NCI-H2171 (cell line): ENCODE measurements around the gene CHRD.

Experiments used
- DNase-seq: peaks from one replicate; lab custom pipeline; 2025; lab: John Stamatoyannopoulos, UW

CHRD gene

DNA sequence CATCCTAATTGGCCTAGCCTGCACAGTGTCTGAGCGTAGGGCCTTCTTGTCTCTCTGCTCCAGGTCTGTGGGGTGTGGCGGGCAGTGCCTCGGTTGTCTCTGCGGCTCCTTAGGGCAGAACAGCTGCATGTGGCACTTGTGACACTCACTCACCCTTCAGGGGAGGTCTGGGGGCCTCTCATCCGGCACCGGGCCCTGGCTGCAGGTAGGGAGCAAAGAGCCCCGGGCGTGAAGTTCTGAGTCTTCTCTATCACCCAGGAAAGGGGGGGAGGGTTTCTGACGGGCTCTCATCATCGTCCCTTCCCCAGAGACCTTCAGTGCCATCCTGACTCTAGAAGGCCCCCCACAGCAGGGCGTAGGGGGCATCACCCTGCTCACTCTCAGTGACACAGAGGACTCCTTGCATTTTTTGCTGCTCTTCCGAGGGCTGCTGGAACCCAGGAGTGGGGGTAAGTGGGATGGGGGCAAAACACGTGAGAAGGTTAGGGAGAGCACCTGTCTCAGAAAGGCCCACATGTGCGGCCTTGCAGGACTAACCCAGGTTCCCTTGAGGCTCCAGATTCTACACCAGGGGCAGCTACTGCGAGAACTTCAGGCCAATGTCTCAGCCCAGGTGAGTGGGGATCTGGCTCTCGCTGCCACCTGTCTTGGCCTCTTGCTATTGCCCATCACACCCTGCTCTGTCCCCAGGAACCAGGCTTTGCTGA, 2.6 kb downstream of the CHRD start:
- DNase-seq, result no peak

DNA sequence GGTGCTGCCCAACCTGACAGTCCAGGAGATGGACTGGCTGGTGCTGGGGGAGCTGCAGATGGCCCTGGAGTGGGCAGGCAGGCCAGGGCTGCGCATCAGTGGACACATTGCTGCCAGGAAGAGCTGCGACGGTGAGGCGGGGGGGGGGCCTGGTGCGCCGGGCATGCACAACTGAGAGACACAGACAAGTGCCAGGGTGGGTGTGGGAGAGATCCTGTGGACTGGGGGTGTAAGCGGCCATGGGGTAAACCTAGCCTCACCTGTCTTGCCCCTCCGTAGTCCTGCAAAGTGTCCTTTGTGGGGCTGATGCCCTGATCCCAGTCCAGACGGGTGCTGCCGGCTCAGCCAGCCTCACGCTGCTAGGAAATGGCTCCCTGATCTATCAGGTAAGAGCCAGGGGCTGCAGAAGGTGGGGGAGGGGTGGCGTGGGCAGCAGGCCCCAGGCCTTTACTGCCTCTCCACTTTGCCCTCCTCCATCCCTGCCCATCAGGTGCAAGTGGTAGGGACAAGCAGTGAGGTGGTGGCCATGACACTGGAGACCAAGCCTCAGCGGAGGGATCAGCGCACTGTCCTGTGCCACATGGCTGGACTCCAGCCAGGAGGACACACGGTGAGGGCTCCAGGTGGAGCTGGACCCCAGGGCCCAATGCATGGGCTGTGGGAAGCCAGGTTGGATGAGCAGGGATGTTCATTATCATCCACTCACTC, 3.3 kb downstream of the CHRD start:
- DNase-seq, result no peak

DNA sequence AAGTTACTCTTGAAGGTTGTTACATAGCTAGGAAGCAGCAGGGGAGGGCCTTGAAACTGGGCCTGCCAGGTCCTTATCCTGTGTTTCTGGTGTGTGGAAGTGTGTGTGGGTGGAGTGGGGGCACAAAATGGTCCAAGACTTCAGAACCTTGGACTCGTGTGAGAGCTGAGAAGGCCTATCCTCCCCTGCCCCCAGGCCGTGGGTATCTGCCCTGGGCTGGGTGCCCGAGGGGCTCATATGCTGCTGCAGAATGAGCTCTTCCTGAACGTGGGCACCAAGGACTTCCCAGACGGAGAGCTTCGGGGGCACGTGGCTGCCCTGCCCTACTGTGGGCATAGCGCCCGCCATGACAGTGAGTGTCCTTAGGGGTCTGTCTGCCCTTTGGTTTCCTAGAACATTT, 4.5 kb downstream of the CHRD start:
- no peak for DNase-seq

GRCh38 chr3:184384856-184385422, 5.1 kb downstream of the CHRD start:
- no peak for DNase-seq

- DNase-seq, result no peak
Measured at GRCh38 chr3:184386047-184386806, 6.4 kb downstream of the CHRD start.

GRCh38 chr3:184387174-184387714, 7.4 kb downstream of the CHRD start:
- DNase-seq, result no peak

- DNase-seq, result no peak
Measured at GRCh38 chr3:184388164-184388935, 8.5 kb downstream of the CHRD start.

DNA sequence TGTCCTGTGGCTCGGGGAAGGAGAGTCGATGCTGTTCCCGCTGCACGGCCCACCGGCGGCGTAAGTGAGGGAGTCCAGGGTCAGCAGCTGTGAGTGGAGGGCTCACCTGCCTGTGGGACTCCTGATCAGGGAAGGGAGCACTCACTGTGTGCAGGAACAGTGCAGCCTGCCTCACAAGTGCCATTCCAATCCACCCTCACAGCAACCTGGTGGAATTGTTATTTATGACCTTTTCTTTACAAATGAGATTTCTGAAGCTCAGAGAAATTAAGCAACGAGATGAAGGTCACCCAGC, 9.0 kb downstream of the CHRD start:
- no peak for DNase-seq

- DNase-seq, result no peak
Measured at GRCh38 chr3:184389384-184389783, 9.5 kb downstream of the CHRD start.

DNA sequence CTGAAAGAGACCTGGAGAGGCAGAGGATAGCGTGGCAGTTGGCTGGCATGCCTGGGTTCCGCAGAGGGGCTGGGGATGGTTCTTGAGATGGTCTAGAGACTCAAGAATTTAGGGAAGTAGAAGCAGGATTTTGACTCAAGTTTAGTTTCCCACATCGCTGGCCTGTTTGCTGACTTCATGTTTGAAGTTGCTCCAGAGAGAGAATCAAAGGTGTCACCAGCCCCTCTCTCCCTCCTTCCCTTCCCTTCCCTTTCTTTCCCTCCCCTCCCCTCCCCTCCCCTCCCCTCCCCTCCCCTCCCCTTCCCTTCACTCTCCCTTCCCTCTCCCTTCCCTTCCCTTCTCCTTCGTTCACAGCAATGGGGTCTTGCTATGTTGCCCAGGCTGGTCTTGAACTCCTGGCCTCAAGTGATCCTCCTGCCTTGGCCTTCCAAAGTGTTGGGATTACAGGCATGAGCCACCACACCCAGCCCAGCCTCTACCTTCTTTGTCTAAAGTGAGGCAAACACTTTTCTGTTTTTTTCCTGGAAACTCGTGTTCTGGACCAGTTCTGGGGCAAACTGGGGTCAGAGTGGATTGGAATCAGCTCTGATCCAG, 10.2 kb downstream of the CHRD start:
- DNase-seq, result no peak

- DNase-seq, result no peak
Measured at GRCh38 chr3:184391266-184391665, 11.4 kb downstream of the CHRD start.

GRCh38 chr3:184395320-184395660, 15.4 kb downstream of the CHRD start:
- no peak for DNase-seq

GRCh38 chr3:184399410-184399809, 19.6 kb downstream of the CHRD start:
- no peak for DNase-seq

DNA sequence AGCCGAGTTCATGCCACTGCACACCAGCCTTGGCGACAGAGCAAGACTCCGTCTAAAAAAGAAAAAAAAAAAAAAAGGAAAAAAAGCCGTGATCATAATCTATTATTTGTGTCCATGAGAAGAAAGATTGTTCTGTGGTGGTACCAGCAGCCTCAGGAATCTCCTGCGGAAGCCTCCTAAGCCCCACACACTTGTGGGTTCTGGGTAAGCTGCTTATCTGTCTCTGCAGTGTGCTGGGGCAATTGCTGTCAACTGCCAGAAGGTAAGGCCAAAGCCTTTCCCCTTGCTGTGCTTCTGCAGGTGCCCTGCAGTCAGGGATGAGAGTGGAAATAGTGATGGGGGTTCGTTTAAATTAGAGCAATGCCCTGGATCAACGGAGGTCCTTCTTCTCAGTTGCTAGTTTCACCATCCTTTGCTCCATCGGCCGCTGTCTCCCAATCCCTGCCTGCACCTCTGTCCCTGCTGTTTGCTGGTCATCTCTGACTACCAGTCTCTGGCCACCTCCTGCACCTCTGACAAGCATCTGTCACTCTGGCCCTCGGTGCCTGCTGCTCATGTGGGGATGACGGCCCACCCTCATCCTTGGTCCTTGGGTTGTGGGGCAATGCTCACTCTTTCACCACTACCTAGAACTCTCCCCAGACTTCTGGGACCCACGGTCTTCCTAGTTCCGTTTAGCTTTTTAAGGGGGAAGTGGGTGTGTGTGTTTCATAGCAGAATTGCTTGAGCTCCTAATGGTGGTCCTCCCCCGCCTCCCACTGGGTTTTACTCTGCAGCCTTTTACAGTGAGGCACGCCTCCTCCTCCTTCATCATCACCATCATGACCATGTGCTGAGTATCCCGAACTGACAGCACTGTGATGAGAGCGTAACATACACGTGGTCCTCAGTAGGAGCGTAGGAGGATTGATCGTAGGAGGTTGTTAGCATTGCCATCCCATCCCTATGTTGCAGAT, 25.5 kb downstream of the CHRD start:
- no peak for DNase-seq

DNA sequence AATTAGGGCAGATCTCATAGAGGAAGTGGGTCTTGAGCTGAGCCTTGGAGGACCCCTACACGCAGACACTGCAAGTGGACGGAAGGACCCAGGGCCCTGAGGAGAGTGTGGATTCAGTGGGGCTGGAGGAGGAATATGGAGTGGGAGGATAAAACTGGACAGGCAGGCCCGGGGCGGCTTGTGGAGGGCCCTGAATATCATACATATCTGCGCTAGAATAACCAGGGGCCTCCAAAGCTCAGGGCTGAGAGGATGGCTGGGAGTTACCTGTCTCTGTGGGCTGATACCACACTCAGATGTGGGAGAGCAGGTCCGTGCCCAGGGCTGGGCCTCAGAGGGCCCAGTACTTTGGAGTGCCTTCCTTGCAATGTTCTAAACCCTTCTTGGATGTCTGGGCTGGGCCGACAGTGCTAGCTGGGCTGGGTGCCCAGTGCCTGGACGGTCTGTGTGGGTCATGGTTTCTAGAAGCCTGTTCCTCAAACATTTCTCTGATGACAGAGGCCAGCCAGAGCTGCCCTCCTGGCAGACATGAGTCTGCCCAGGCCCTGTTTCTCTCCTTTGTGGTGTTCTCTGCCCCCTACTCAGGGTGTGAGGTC, 29.6 kb downstream of the CHRD start:
- no peak for DNase-seq

DNA sequence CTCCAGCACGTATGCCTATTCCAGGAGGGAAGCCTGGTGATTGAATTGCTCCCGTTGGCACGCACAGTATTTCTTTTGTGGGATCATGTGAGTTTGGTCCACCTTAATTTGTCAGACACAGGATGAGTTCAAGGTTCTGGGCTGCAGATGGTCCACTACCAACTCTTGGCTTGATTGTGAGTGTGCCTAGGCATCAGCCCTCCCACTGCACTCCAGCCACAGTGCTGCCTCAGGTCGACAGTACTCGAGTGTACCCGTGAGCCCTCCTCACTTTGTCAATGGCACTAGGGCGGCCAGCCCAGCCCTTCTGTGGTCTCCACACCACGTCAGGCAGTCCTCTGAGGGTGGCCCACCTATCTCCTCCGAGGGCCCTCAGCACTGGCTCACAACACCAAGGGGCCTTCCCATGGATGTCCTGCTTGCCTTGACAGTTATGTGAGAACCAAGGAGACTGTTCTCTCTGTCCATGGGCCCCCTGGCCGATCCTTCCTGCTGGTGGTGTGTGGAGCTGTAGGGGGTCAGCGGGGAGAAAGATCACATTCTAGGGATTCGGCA, 30.2 kb downstream of the CHRD start:
- DNase-seq, result no peak

DNA sequence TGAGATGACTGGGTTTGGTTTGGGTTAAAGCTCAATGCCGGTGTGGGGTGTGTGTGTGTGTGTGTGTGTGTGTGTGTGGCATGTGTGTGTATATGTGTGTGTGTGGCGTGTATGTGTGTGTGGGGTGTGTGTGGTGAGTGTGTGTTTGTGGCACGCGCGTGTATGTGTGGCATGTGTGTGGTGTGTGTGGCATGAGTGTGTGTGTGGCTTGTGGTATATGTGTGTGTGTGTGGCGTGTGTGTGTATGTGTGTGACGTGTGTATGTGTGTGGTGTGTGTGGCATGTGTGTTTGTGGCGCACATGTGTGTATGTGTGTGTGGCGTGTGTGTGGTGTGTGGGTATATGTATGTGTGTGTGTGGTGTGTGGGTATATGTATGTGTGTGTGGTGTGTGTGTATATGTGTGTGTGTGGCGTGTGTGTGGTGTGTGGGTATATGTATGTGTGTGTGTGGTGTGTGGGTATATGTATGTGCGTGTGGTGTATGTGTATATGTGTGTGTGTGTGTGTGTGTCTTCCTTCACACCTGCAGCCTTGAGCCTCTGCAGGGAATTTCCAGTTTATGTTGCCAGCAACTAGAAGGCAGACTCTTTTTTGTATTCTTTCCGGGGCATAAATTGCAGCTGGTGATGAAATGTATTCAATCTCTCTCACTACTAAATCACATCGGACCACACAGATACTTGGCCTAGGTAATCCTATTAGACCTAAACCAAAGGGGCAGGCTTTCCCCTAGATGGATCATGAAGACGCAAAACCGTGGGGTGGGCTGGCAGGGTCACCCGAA, 34.8 kb downstream of the CHRD start:
- DNase-seq, result no peak

DNA sequence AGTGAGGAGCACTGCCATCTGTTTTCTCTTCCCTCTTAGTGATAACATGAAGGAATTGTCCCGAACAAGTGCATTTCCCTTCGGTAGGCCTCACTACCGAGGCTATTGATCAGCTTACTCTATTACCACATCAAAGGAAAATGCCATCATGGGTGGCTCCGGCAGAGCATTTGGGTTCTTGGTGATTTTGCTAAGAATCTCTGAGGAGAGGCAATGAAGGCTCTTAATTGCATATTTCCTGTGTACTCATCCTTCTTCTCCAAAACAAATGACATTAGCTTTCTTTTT, 35.3 kb downstream of the CHRD start:
- DNase-seq, result no peak
